Body of pancreas (tissue), 4 donors: ENCODE data around the gene PINLYP.
A peak's percentile ranks its signal among the peaks of the same experiment; 100 is the strongest.

ENCODE experiments used
- POLR2A ChIP-seq, 3 donors: fragments of 450-650 bp; IDR thresholded peaks; one replicate each; pipeline ENCODE4 v1.6.1; 2016; ENCODE audit warnings: antibody characterized with exemption in 3 of 3, mild to moderate bottlenecking in 2 of 3
- TF ChIP-seq, protein P1 (sequence below), 7 experiments: fragments of 450-650 bp in 4 of 7; fragments of 200-600 bp in 3 of 7; sonication (generic) in 3 of 7; IDR thresholded peaks; one replicate each; pipeline ENCODE4 v1.5.1; 2016 to 2019; ENCODE audit warnings: antibody characterized with exemption in 7 of 7

DNA sequence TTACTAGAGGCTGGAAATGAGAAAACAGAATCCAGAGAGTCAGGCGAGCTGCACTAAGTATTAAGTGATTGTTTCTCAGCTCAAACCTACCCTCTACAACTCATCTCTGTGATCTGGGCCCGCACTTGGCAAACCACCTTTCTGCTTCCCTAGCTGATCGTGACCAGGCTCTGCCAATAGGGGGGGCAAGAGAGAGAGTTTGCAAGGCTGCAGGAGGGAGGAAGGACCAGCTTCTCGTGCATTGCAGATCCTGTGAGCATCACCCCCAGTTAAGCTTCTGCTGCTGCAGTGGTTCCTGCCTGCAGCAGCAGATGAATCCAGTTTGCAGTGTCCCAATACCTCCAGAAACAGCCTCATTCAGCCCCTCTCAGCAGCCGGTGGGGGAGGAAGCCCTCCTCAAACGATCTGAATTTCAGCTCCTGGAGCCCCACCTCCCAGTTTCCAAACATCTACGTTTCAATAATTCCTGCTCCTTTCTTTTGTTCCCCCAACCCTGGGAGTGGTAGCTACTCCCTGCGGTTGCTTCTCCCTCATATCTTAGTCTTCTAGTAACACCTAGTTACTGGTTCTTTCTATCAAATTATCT, 20.3 kb upstream of the PINLYP start:
- TF ChIP-seq, protein P1, sequence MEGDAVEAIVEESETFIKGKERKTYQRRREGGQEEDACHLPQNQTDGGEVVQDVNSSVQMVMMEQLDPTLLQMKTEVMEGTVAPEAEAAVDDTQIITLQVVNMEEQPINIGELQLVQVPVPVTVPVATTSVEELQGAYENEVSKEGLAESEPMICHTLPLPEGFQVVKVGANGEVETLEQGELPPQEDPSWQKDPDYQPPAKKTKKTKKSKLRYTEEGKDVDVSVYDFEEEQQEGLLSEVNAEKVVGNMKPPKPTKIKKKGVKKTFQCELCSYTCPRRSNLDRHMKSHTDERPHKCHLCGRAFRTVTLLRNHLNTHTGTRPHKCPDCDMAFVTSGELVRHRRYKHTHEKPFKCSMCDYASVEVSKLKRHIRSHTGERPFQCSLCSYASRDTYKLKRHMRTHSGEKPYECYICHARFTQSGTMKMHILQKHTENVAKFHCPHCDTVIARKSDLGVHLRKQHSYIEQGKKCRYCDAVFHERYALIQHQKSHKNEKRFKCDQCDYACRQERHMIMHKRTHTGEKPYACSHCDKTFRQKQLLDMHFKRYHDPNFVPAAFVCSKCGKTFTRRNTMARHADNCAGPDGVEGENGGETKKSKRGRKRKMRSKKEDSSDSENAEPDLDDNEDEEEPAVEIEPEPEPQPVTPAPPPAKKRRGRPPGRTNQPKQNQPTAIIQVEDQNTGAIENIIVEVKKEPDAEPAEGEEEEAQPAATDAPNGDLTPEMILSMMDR (IDR thresholded peaks at IDR 0.05), result peak in 6 of 7 experiments; percentile 50 to 60 (median 56)
- TF ChIP-seq POLR2A (IDR thresholded peaks at IDR 0.05), result no peak
